ENCODE data around the gene GSTT2B.
"Not testable (repeated sequence)": the region's sequence is repeated elsewhere in the genome, so short reads cannot be mapped to it uniquely, and the experiment has no call there.

Gene GSTT2B

DNA sequence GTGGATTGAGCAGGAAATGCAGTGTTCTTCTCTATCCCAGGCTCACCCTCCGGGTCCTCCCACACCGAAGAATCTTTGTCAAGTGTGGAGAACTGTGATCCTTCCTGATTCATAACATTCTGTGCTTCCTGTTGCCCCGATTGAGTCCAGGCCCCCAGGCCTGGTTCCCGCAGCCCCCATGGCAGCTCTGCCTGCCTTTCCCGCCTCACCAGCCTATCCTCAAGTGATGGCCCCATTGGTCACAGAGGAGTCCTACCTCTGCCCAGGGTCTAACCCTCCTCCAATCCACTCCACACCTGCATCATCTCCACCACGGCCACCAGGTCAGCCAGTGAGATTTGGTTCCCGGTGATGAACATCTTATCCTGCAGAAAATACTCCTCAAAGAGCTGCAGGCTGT lies 38.8 kb upstream of the GSTT2B start:
- H3K4me1 Mint-ChIP-seq, H3K4me3 Mint-ChIP-seq, H3K36me3 Mint-ChIP-seq, H3K9me3 Mint-ChIP-seq, H3K27ac Mint-ChIP-seq, CTCF ChIA-PET, DNase-seq: not testable (repeated sequence)
- peaks cover 48% of the 10 kb centered on the region for H3K27me3 Mint-ChIP-seq

DNA sequence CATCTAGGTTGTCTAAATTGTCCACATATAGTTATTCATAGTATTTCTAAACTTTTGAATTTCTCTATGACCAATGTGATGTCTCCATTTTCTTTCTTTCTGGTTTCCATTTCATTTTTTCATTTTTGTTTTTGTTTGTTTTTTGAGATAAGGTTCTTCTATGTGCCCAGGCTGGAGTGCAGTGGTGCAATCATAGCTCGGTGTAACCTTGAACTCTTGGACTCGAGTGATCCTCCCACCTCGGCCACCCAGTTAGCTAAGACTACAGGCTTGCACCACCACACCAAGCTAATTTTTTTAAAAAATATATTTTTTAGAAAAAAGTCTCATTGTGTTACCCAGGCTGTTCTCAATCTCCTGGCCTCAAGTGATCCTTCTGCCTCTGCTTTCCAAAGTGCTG lies 36.1 kb upstream of the GSTT2B start:
- H3K36me3 Mint-ChIP-seq, result no peaks in the 10 kb centered on the region
- DNase-seq, result no peak

GRCh38 chr22:23993581-23994177 lies 32.7 kb upstream of the GSTT2B start:
- H3K9me3 Mint-ChIP-seq, H3K4me3 Mint-ChIP-seq, H3K27ac Mint-ChIP-seq, DNase-seq, CTCF ChIA-PET, H3K4me1 Mint-ChIP-seq, H3K36me3 Mint-ChIP-seq: not testable (repeated sequence)
- H3K27me3 Mint-ChIP-seq, result peaks cover 13% of the 10 kb centered on the region

More for the DNA sequence above, 36.1 kb upstream of the GSTT2B start:
- CTCF ChIA-PET, result no interaction called here
- no peaks in the 10 kb centered on the region for H3K9me3 Mint-ChIP-seq
- peaks cover 30% of the 10 kb centered on the region for H3K27me3 Mint-ChIP-seq
- peaks cover 4% of the 10 kb centered on the region for H3K4me1 Mint-ChIP-seq
- H3K4me3 Mint-ChIP-seq, result no peak overlapping the region
- H3K27ac Mint-ChIP-seq, result no peak overlapping the region

GRCh38 chr22:23993080-23993479 lies 32.1 kb upstream of the GSTT2B start:
- H3K9me3 Mint-ChIP-seq, CTCF ChIA-PET, DNase-seq, H3K36me3 Mint-ChIP-seq, H3K27ac Mint-ChIP-seq, H3K4me1 Mint-ChIP-seq, H3K4me3 Mint-ChIP-seq: not testable (repeated sequence)
- H3K27me3 Mint-ChIP-seq, result peaks cover 12% of the 10 kb centered on the region

DNA sequence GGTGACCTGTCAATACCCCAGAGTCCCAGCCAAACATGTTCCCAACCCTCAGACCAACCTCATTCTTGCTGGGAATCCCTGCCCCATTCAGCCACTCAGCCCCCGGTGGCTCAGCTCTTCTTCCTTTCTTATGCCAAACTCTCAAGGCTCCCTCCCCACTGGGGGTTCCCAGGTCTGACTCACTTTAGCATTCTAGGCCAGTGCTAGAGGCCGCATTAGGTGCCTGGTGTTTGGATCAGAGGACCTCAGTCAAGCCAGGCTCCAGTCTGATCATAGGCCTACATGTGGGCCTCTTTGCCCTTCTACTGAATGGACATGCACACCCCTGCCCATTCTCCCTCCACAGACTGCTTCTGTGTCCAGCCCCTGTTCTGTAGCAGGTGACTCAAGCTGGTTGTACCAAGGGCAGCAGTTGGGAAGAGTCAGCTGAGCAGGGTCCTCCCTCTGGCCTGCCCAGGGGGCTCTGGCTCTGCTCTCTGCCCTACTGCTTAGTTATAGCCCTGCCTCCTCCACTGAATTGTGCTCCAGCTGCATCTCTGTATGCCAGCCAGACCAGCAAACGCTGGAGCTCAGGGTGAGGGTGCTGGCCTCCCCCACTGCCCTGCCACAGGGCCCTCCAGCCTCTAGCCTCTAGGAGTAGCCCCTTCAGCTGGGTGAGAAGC lies 28.7 kb upstream of the GSTT2B start:
- H3K4me1 Mint-ChIP-seq, CTCF ChIA-PET, H3K4me3 Mint-ChIP-seq, H3K27ac Mint-ChIP-seq, H3K9me3 Mint-ChIP-seq, DNase-seq, H3K27me3 Mint-ChIP-seq, H3K36me3 Mint-ChIP-seq: not testable (repeated sequence)

DNA sequence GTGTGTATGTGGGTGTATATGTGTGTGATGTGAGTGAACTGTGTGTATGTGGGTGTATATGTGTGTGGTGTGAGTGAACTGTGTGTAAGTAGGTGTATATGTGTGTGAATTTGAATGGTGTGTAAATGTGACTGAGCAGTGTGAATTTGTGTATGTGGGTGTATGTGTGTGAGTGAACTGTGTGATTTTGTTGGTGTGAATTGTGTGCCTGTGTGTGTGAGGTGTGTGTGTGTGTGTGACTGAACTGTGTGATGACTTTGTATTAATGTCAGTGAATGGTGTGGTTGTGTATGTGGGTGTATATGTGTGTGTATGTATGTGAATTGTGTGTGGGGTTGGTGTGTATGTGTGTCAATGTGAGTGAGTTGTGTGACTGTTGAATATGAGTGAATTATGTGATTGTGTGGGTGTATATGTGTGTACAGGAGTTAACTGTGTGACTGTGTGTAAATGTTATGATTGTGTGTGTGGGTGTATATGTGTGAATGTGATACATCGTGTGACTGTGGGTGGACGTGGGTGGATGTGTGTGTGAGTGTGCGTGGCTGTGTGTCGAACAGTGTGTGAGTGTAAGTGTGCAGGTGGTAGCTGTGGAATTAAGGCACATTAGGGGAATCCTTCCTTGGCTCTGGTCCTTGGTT lies 25.7 kb upstream of the GSTT2B start:
- H3K27ac Mint-ChIP-seq, CTCF ChIA-PET, DNase-seq, H3K4me1 Mint-ChIP-seq, H3K4me3 Mint-ChIP-seq, H3K27me3 Mint-ChIP-seq, H3K36me3 Mint-ChIP-seq, H3K9me3 Mint-ChIP-seq: not testable (repeated sequence)

- H3K27me3 Mint-ChIP-seq, result peaks cover 11% of the 10 kb centered on the region
- H3K9me3 Mint-ChIP-seq, H3K4me3 Mint-ChIP-seq, DNase-seq, CTCF ChIA-PET, H3K36me3 Mint-ChIP-seq, H3K27ac Mint-ChIP-seq, H3K4me1 Mint-ChIP-seq: not testable (repeated sequence)
Measured at GRCh38 chr22:23986089-23986488, 25.1 kb upstream of the GSTT2B start.

- no peak overlapping the region for H3K4me3 Mint-ChIP-seq
- no peaks in the 10 kb centered on the region for H3K4me1 Mint-ChIP-seq
- peaks cover 16% of the 10 kb centered on the region for H3K27me3 Mint-ChIP-seq
- DNase-seq, result peak; percentile 70
- CTCF ChIA-PET, result interaction anchor here (0.6 kb wide), 1 partner anchor 195 kb away, joined by 3 read pairs; no protein-coding TSS in a partner anchor
- H3K27ac Mint-ChIP-seq, result no peak overlapping the region
- no peaks in the 10 kb centered on the region for H3K36me3 Mint-ChIP-seq
- H3K9me3 Mint-ChIP-seq, result no peaks in the 10 kb centered on the region
Measured at GRCh38 chr22:23984430-23984829, 23.4 kb upstream of the GSTT2B start.

DNA sequence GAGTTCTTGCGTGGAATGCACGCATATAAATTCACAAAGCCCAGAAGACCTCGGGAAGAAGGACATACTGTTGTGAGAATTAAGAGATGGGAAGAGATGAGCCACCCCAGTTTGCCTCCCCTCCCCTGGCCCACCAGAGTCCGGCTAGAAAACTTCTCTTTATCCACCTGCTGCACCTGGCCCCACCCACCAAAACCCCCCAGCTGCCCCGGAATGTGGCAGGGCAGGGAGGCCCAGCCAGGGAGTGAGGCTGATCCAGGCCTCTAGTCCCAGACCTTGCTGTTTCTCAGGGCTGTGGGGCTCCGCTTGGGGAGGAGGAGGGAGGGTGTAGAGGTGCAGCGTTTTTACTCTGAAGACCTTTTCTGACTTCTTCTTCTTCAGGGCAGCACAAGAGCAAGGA lies 19.6 kb upstream of the GSTT2B start:
- H3K4me3 Mint-ChIP-seq, H3K27ac Mint-ChIP-seq, DNase-seq, CTCF ChIA-PET, H3K4me1 Mint-ChIP-seq, H3K9me3 Mint-ChIP-seq, H3K36me3 Mint-ChIP-seq: not testable (repeated sequence)
- peaks cover 13% of the 10 kb centered on the region for H3K27me3 Mint-ChIP-seq

GRCh38 chr22:23979557-23980240 lies 18.7 kb upstream of the GSTT2B start, which contains the start of gene GSTT2:
Gene GSTT2, plus strand, starts transcription at chr22:23980134.
- CTCF ChIA-PET, result not testable (repeated sequence)

GRCh38 chr22:23977304-23977703 lies 16.3 kb upstream of the GSTT2B start:
- DNase-seq, CTCF ChIA-PET, H3K9me3 Mint-ChIP-seq, H3K4me3 Mint-ChIP-seq, H3K27me3 Mint-ChIP-seq, H3K36me3 Mint-ChIP-seq, H3K27ac Mint-ChIP-seq, H3K4me1 Mint-ChIP-seq: not testable (repeated sequence)

More at GRCh38 chr22:23979557-23980240, 18.7 kb upstream of the GSTT2B start, which contains the start of gene GSTT2:
- H3K9me3 Mint-ChIP-seq, H3K4me3 Mint-ChIP-seq, H3K36me3 Mint-ChIP-seq, DNase-seq, H3K4me1 Mint-ChIP-seq, H3K27ac Mint-ChIP-seq: not testable (repeated sequence)
- peaks cover 13% of the 10 kb centered on the region for H3K27me3 Mint-ChIP-seq

DNA sequence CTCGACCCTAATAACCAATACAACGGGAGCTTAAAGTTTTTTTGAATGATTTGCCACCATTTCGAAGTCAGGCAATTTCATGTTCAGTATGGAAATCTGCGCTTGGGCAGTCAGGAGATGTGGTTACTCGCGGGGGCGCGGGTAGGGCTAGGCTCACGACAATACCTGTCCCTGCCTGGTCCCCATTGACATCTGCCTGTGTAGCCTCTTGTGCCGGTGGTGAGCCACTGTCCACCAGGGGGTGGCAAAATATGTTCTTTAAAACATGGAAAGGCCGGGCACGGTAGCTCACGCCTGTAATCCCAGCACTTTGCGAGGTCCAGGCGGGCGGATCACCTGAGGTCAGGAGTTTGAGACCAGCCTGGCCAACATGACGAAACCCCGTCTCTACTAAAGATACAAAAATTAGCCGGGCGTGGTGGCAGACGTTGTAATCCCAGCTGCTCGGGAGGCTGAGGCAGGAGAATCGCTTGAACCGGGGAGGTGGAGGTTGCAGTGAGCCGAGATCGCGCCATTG lies 13.9 kb upstream of the GSTT2B start:
- CTCF ChIA-PET, H3K4me3 Mint-ChIP-seq, H3K27me3 Mint-ChIP-seq, DNase-seq, H3K27ac Mint-ChIP-seq, H3K9me3 Mint-ChIP-seq: not testable (repeated sequence)
- H3K4me1 Mint-ChIP-seq, result peaks cover 20% of the 10 kb centered on the region
- H3K36me3 Mint-ChIP-seq, result peaks cover 21% of the 10 kb centered on the region

DNA sequence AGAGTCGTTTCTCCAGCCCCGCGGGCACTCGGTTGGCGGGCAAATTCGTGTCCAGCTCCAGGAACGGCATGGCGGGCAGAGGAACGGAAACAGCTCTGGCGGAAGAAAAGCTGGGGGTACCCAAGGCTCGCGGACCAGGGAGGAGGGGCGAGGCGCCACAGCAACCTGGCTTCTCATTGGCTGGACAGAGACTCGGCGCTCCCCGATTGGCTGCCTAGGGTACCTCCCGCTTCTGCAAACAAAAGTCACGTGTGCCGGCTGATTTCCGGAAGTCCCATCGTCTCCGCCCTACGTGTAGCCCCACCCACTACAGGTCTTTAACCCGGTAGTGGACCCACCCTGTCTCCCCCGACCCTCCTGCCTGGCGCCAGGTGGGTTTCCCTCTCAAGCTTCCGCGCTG lies 13.3 kb upstream of the GSTT2B start, which contains the start of gene DDT:
Gene DDT (minus strand): TSS at position 97 of the 400 bp plus-strand sequence. CDS start 27 bp downstream, at position 70.
- Mint-ChIP-seq H3K4me1 (peaks cover 25% of the 10 kb centered on the region), H3K36me3 (peaks cover 26% of the 10 kb centered on the region)
- H3K4me3 Mint-ChIP-seq, H3K27me3 Mint-ChIP-seq, DNase-seq, H3K9me3 Mint-ChIP-seq, H3K27ac Mint-ChIP-seq, CTCF ChIA-PET: not testable (repeated sequence)

GRCh38 chr22:23971927-23972326 lies 10.9 kb upstream of the GSTT2B start:
- H3K9me3 Mint-ChIP-seq, H3K27ac Mint-ChIP-seq, DNase-seq, H3K27me3 Mint-ChIP-seq: not testable (repeated sequence)
- Mint-ChIP-seq H3K36me3 (peaks cover 30% of the 10 kb centered on the region), H3K4me3 (peak overlapping the region; percentile 40), H3K4me1 (peaks cover 30% of the 10 kb centered on the region)
- CTCF ChIA-PET, result interaction anchor here (1.5 kb wide), 1 partner anchor 203 kb away, joined by 3 read pairs; no protein-coding TSS in a partner anchor

All from activated naive CD4-positive, alpha-beta T cell treated with anti-CD3 and anti-CD28 coated beads, Interleukin-2, amount 10 ng/mL, durations not matched to agents 7 days and 5 days (primary cell).